Kidney (tissue), 22 donors: ENCODE data around the gene SNX5. TPM values are rescaled to one million over a fixed set of nuclear protein-coding genes. Genes with fewer than 3 reads are reported as not detected.
A peak's percentile ranks its signal among the peaks of the same experiment; 100 is the strongest.

Experiments used
- DNase-seq, 5 donors: peaks; one replicate each; pipeline ENCODE4 v3.0.0-alpha.2; 2013 to 2020
- FAIRE-seq: peaks from 2 replicates; lab custom pipeline; 2012; peaks lifted over from hg19 to GRCh38; lab: Jason Lieb, UNC
- H3K27ac ChIP-seq, 2 donors: one replicate each; pipeline ENCODE4 v1.7.0; 2013; ENCODE audit warnings: low read depth in 2 of 2, low read length in 2 of 2, inconsistent platforms in 1 of 2
- H3K27me3 ChIP-seq: one replicate; pipeline ENCODE4 v1.7.1; 2013; ENCODE audit warnings: low read length, inconsistent platforms; ENCODE audit not compliant: control insufficient read depth, insufficient read depth
- H3K36me3 ChIP-seq, 3 donors: one replicate each; pipeline versions ENCODE4 v1.7.0 to v1.7.1; 2013; ENCODE audit warnings: low read length in 3 of 3, control low read depth in 1 of 3, inconsistent platforms in 1 of 3; ENCODE audit not compliant: insufficient read depth in 3 of 3, control insufficient read depth in 2 of 3
- H3K4me1 ChIP-seq, 3 donors: one replicate each; pipeline versions ENCODE4 v1.7.0 to v1.7.1; 2013; ENCODE audit warnings: low read length in 3 of 3, inconsistent platforms in 1 of 3, low read depth in 1 of 3; ENCODE audit not compliant: control insufficient read depth in 2 of 3, insufficient read depth in 2 of 3
- H3K4me3 ChIP-seq, 3 donors: one replicate each; pipeline versions ENCODE4 v1.7.0 to v1.8.1; 2013; ENCODE audit warnings: low read length in 3 of 3, control low read depth in 1 of 3, inconsistent platforms in 1 of 3
- H3K9ac ChIP-seq, 3 donors: one replicate each; pipeline versions ENCODE4 v1.7.0 to v1.7.1; 2013; ENCODE audit warnings: low read length in 3 of 3, control low read depth in 1 of 3, inconsistent platforms in 1 of 3
- H3K9me3 ChIP-seq, 3 donors: one replicate each; pipeline versions ENCODE4 v1.7.0 to v1.7.1; 2013; ENCODE audit warnings: low read length in 3 of 3, control low read depth in 1 of 3, inconsistent platforms in 1 of 3; ENCODE audit not compliant: control insufficient read depth in 2 of 3, insufficient read depth in 1 of 3
- CTCF ChIP-seq: IDR thresholded peaks from 3 replicates; pipeline ENCODE4 v1.5.1; 2012; ENCODE audit warnings: mild to moderate bottlenecking, moderate library complexity, borderline replicate concordance; ENCODE audit not compliant: insufficient read depth; ENCODE audit errors: extremely low read depth
- intact Hi-C: fragments of 100-400 bp; cut with DNase I; formaldehyde crosslinking; loops from one replicate; pipeline ENCODE4 v1.11.1; 2022
- long read RNA-seq, 10 donors: library from polyadenylated mRNA in 1 of 10; unstranded in 1 of 10; transcript quantifications; one replicate each; pipeline ENCODE4 v2.0.0 and lab custom pipeline, GENCODE V29; 2021 to 2026
- polyA plus RNA-seq: library from polyadenylated mRNA; stranded (reverse); fragments of 350-450 nt; fragmentation: Illumina TruSeq; extraction: RNeasy Lipid Tissue Mini Kit (QIAGEN cat#74804); gene quantifications from one replicate; pipeline ENCODE4 v1.2.3, GENCODE V29; 2014; ENCODE audit warnings: low read depth, low replicate concordance; ENCODE audit not compliant: insufficient read depth
- total RNA-seq: library from RNA; stranded (reverse); fragmentation: NEBNext Ultra II Directional; extraction: Animal tissue kit (Norgen Biotek cat#: 25700); gene quantifications from one replicate; pipeline ENCODE4 v1.2.1, GENCODE V29; 2021
- donor health status: control.
- donor health status: control.
- donor health status: control.
- donor health status: control.
- donor health status: control.
- donor health status: DM: yes; HTN: yes; CAD: no.
- donor health status: Normal renal cell carcinoma (clear cell type).

SNX5 gene
- total RNA-seq (94.9 TPM), polyA plus RNA-seq (133 TPM)
- long read RNA-seq, donor 1, transcript SNX5-218 (1 exons, 3,931 nt): minor isoform, 20 of 52 reads
- long read RNA-seq, donor 1, transcript SNX5-201 (13 exons, 2,270 nt): major isoform, 25 of 52 reads
- long read RNA-seq, donor 1, partial matches to known transcripts: 0 of 52 reads
- long read RNA-seq, donor 1, other reads (novel, unspliced or antisense): 0 of 52 reads
- long read RNA-seq, donor 2, transcript SNX5-218 (1 exons, 3,931 nt): major isoform, 32 of 87 reads
- long read RNA-seq, donor 2, transcript SNX5-202 (14 exons, 2,288 nt): minor isoform, 7 of 87 reads
- long read RNA-seq, donor 2, transcript SNX5-201 (13 exons, 2,270 nt): minor isoform, 31 of 87 reads
- long read RNA-seq, donor 2, partial matches to known transcripts: 9 of 87 reads
- long read RNA-seq, donor 2, other reads (novel, unspliced or antisense): 0 of 87 reads
- long read RNA-seq, donor 3, transcript SNX5-202 (14 exons, 2,288 nt): minor isoform, 10 of 93 reads
- long read RNA-seq, donor 3, transcript SNX5-212 (2 exons, 1,321 nt): minor isoform, 6 of 93 reads
- long read RNA-seq, donor 3, transcript SNX5-218 (1 exons, 3,931 nt): major isoform, 40 of 93 reads
- long read RNA-seq, donor 3, transcript SNX5-201 (13 exons, 2,270 nt): minor isoform, 31 of 93 reads
- long read RNA-seq, donor 3, partial matches to known transcripts: 5 of 93 reads
- long read RNA-seq, donor 3, other reads (novel, unspliced or antisense): 0 of 93 reads
- long read RNA-seq, donor 4, transcript SNX5-218 (1 exons, 3,931 nt): major isoform, 31 of 76 reads
- long read RNA-seq, donor 4, transcript SNX5-202 (14 exons, 2,288 nt): minor isoform, 11 of 76 reads
- long read RNA-seq, donor 4, transcript SNX5-212 (2 exons, 1,321 nt): minor isoform, 7 of 76 reads
- long read RNA-seq, donor 4, transcript SNX5-201 (13 exons, 2,270 nt): minor isoform, 23 of 76 reads
- long read RNA-seq, donor 4, partial matches to known transcripts: 0 of 76 reads
- long read RNA-seq, donor 4, other reads (novel, unspliced or antisense): 0 of 76 reads
- long read RNA-seq, donor 5, transcript SNX5-201 (13 exons, 2,270 nt): major isoform, 5 of 9 reads
- long read RNA-seq, donor 5, partial matches to known transcripts: 0 of 9 reads
- long read RNA-seq, donor 5, other reads (novel, unspliced or antisense): 0 of 9 reads
- long read RNA-seq, donor 6, transcript SNX5-201 (13 exons, 2,270 nt): major isoform, 46 of 110 reads
- long read RNA-seq, donor 6, transcript SNX5-218 (1 exons, 3,931 nt): minor isoform, 26 of 110 reads
- long read RNA-seq, donor 6, partial matches to known transcripts: 25 of 110 reads
- long read RNA-seq, donor 6, other reads (novel, unspliced or antisense): 0 of 110 reads
- long read RNA-seq, donor 7, transcript SNX5-201 (13 exons, 2,270 nt): major isoform, 85 of 116 reads
- long read RNA-seq, donor 7, transcript SNX5-202 (14 exons, 2,288 nt): minor isoform, 11 of 116 reads
- long read RNA-seq, donor 7, partial matches to known transcripts: 8 of 116 reads
- long read RNA-seq, donor 7, other reads (novel, unspliced or antisense): 8 of 116 reads
- long read RNA-seq, donor 8, transcript SNX5-218 (1 exons, 3,931 nt): minor isoform, 23 of 60 reads
- long read RNA-seq, donor 8, transcript SNX5-201 (13 exons, 2,270 nt): major isoform, 31 of 60 reads
- long read RNA-seq, donor 8, partial matches to known transcripts: 0 of 60 reads
- long read RNA-seq, donor 8, other reads (novel, unspliced or antisense): 0 of 60 reads
- long read RNA-seq, donor 9, transcript SNX5-218 (1 exons, 3,931 nt): minor isoform, 9 of 36 reads
- long read RNA-seq, donor 9, transcript SNX5-201 (13 exons, 2,270 nt): major isoform, 24 of 36 reads
- long read RNA-seq, donor 9, partial matches to known transcripts: 0 of 36 reads
- long read RNA-seq, donor 9, other reads (novel, unspliced or antisense): 0 of 36 reads
- long read RNA-seq, donor 10, transcript SNX5-218 (1 exons, 3,931 nt): major isoform, 43 of 97 reads
- long read RNA-seq, donor 10, transcript SNX5-212 (2 exons, 1,321 nt): minor isoform, 8 of 97 reads
- long read RNA-seq, donor 10, transcript SNX5-201 (13 exons, 2,270 nt): minor isoform, 31 of 97 reads
- long read RNA-seq, donor 10, transcript SNX5-202 (14 exons, 2,288 nt): minor isoform, 9 of 97 reads
- long read RNA-seq, donor 10, partial matches to known transcripts: 5 of 97 reads
- long read RNA-seq, donor 10, other reads (novel, unspliced or antisense): 0 of 97 reads

GRCh38 chr20:17968366-17969277 is at the start of gene SNX5, which contains the start of gene MGME1:
SNX5 (minus strand) TSS chr20:17968794; CDS start chr20:17968425, 369 bp downstream.
MGME1 (plus strand) TSS chr20:17969018; CDS start chr20:17969860, 842 bp downstream.
- Histone ChIP-seq H3K4me3 (peak within 1 kb of the TSS; percentile 74 to 98 (median 95)), H3K9ac (peak within 1 kb of the TSS; percentile 74 to 96 (median 88)), H3K9me3 (no peaks in the 10 kb centered on the region), H3K36me3 (no peaks in the 10 kb centered on the region), H3K27me3 (no peaks in the 10 kb centered on the region), H3K4me1 (peaks cover 0 to 38% (median 22%) of the 10 kb centered on the region in 3 donors), H3K27ac (peak within 1 kb of the TSS; percentile 99)
- DNase-seq (peak; percentile 99 to 100 (median 100)), FAIRE-seq (peak; percentile 19)
- no peak for TF ChIP-seq CTCF
- intact Hi-C loops: no loop called here

- intact Hi-C loops: no loop called here
- H3K9ac ChIP-seq: no peak overlapping the region
- H3K4me1 ChIP-seq: no peaks in the 10 kb centered on the region
- H3K9me3 ChIP-seq: no peaks in the 10 kb centered on the region
- H3K36me3 ChIP-seq: peaks cover 0 to 5% (median 0%) of the 10 kb centered on the region in 3 donors
- H3K27ac ChIP-seq: no peak overlapping the region
- no peak for TF ChIP-seq CTCF
- DNase-seq (no peak), FAIRE-seq (no peak)
- H3K4me3 ChIP-seq: no peak overlapping the region
- no peaks in the 10 kb centered on the region for H3K27me3 ChIP-seq
Measured at GRCh38 chr20:18018100-18018499, 49.5 kb upstream of the SNX5 start.
